ENCODE measurements around the gene PRCC.
"Not testable (repeated sequence)": the region's sequence is repeated elsewhere in the genome, so short reads cannot be mapped to it uniquely, and the experiment has no call there.

PRCC gene

GRCh38 chr1:156744786-156745419 is 22.4 kb upstream of the PRCC start:
- DNase-seq: peak; percentile 6

DNA sequence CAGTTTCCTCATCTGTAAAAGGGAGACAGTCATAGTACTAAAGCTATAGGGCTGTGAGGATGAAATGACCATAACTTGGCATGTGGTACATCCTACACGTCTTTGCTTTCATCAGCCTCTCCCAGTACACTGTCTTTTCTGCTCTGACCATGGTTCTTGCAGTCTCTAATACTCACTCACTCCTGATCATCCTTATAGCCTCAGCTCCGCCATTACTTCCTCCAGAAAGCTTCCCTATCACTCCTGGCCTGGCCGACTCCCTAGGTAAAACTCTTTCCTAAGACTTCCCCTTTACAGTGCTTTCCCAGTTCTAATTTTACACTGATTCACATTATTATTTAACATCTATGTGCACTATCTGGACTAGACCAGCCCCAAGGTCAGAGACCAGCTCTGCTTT is 21.5 kb upstream of the PRCC start:
- DNase-seq: no peak

DNA sequence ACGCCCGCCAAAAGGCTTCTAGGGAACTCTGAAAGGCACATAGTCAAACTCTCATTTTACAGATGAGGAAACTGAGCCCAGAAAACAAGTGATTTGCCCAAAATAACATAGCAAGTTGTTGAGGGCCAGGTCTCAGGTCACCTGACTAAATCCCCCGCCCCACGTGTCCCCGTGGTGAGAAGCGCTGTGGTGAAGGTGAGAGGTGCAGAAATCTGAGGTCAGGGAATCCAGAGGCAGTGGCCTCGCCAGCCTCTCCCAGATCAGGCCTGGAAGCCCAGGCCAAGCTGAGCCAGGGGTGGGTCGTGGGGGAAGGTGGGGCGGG is 21.0 kb upstream of the PRCC start:
- no peak for DNase-seq

DNA sequence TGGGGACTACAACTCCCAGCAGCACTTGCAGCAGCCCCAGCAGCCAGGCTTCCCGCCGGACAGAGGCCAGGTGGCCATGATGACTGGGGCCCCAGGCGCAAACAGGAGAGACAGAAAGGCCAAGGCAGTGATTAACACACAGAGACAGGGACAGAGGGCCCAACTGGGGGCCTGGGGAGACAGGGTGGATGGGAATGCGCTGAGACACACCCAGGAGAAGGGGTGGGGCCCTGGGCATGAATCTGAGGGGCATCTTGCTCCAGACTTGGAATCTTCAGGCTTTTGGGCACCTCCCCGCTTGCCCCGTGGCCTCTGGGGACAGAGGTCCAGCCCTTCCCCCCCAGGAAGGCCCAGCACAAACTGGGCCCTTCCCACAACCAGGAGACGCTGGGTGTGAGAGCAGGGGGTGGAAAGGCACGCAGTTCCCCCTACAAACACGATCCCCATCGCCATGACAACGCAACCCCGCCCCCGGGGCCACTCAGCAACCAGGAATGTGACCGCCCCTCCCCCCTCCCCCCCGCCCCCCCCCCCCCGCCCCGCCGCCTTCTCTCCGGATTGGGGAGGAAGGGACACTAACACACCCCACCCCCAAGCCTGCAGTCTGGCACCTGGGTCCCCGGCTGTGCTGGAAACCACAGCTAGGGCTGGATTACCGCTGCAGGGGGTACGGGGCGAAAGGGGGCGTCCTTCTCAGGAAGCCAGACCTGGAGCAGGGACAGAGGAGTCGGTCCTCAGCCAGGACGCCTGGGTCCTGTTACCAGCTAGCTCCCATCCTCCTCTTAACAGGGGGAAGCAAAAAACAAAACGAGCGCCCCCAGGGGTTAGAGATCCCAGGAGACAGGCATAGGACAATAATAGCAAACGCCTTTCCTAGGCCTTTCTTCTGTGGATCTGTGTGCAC is 20.4 kb upstream of the PRCC start:
- peak; percentile 40 for DNase-seq

DNA sequence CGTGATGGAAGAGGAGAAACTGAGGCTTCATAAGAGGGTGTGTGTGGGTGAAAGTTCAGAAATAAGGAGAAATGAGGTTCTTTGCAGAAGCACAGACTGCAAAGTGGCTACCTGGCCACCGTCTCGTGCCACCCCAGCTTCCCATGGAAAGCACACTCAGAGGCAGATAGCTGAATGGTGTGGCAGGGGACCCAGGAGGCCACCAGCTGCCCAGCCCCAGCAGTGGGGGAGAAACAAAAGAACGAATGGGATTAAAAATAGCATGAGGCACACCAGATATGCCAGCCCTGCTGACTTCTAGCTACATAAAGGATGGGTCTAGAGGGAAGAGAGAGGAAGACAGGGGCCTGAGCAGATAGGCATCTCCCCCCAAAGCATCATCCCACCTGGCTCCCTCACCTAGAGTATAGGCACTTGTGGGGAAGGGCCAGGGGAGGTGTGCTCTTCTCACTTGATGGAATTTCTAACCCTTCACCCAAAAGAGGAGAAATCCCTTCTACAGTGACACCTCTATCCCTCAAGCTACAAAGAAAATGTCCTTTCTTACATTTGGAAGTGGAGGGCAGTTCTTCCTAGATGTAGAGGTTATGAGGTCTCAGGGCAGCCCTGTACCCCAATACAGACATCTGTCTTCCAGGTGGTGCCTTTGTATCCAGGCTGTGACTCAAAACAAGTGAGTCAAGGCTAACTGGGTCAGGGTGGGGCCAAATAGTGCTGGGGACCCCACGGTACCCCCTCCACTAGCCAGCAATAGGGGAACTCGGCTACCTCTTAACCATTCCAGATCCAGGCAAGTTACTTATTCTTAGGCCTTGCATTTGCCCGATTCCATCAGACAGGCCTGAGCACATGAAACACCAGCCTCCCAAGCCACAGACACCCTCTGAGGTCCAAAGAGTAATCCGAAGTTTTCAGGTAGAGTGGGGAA is 19.3 kb upstream of the PRCC start:
- DNase-seq: no peak

GRCh38 chr1:156748670-156749418 is 18.5 kb upstream of the PRCC start:
- DNase-seq: peak; percentile 52

GRCh38 chr1:156749419-156750118 is 17.8 kb upstream of the PRCC start:
- DNase-seq: no peak

DNA sequence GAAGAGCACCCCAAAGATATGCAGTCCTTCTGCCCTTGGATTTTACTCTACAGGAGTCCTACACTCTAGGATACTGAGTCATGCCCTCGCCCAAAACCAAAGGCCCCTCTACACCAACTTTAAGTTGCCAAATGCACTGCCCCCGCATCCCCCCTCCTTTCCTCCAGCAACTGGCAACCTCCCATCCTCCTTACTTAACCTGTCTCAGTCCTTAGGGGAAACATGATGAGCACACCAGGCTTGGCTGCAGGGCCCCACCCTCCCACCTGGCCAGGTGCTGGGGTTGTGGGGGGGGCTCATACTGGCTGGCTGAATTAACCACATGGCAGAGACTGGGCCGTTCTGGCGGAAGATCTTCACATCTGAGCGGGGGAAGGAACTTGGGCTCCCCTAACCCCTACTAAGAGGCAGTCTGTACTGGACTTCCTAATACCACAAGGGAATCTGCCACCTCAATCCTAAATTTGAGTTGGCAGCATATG is 17.1 kb upstream of the PRCC start:
- no peak for DNase-seq

DNA sequence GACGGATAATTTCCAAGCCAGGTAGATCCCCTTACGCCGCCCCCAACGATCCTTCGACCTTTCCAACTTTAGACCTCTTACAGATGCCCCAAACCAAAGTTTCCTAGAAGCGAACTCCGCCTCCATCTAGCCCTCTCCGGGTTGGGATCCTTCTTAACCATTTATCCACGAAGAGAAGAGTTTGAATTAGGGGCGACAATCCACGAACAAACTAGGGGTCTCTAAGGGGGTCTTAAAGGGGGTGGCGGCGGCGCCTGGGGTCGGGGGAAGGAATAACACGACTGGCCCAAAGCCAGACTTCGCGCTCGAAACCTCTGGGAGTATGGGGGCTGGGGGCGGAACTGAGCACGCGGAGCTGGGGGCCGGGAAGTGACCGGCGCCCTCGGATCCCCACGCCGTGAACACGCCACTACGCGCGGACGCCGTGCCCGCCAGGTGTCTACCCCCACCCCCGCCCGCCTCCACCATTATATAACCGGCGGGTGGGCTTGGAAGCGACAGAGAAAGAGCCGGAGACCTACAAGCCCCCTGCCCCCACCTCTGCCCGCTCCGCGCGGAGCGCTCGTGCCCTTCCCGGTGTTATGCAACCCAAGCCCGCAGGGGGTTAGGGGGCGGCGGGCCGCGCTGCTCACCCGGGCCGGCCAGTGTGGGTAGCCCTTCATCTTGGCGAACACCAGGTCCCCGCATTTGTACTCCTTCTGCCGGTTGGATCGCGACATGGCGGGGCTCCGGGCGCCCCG is 16.5 kb upstream of the PRCC start:
- DNase-seq: no peak

DNA sequence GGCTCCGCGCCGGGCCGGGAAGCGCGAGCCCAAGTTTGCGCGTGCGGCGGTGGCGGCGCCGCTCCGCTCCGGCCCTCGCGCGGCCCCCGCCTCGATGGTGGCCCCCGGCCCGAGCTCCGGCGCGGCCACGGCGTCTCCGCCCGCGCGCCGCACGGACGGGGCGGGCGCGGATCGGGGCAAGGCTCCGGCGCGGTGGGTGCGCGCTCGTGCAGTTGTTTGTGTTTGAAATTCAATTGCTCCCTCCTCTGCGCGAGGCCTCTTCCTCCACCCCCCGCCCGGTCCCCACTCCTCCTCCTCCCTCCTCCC is 15.9 kb upstream of the PRCC start, which contains the start of gene HDGF:
Gene HDGF, minus strand, starts transcription at position 225 of the 306 bp plus-strand sequence. CDS start 246 bp downstream, outside the sequence.
- no peak for DNase-seq

DNA sequence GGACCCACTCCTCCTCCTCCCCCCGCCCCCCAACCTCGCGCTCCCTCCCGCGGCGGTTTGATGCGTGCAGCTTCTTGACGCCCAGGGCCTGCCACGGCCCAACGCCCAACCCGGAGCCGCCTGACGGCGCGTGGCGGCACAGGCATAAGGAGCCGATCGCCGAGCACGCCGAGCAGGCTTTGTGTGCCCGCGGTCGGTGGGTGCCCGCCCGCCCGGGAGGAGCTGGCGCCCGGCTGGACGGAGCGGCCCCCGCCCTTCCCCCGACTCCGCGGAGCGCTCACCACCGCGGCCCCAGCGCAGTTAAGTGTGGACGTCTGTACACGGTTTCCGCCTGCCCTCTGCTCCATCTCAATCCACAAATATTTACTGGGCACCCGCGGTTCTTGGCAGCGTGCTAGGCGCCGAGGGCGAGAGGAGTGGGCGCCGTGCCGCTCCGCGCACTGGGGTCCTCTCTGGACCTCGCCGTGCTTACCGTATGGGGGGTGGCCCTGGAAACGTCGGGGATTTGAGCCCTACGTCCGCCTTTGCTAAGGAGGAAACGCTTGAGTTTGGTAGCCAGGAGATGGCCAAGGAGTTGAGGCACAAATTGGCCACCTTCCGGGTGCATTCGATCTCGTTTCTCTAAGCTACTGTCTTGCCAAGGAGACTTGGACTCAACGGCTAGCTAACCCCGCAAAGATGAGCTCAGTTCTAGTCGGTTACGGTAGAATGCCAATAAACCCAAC is 15.4 kb upstream of the PRCC start:
- peak; percentile 97 for DNase-seq

DNA sequence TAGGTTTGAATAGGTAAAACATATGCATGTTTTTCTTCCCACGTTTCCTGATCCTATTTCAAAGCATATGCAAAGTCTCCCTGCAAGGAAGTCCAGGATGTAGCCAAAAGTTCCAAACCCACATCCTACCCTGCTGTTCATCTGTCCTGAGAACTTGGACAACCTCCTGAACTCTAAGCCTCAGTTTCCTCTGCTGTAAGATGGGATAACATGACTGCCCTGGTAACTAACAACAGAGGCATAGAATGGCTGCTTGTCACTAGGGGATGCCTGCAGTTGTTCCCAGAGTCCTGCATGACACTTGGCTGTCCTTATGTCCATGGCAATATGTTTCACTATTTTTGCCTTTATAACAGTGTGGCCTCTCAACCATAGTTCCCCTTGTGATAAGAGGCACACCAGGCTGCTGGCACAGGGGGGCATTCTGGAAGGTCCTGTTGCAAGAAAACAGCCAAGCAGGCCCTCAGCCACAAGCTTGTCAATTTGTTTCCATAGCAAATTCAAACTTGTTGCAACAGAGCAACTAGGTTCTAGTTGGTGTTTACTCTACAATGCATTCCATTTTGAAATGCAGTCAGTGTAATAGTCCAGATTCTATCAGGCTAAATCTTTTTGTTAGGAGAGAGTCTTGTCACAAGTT is 14.4 kb upstream of the PRCC start:
- DNase-seq: no peak

GRCh38 chr1:156754219-156754618 is 13.1 kb upstream of the PRCC start:
- no peak for DNase-seq

DNA sequence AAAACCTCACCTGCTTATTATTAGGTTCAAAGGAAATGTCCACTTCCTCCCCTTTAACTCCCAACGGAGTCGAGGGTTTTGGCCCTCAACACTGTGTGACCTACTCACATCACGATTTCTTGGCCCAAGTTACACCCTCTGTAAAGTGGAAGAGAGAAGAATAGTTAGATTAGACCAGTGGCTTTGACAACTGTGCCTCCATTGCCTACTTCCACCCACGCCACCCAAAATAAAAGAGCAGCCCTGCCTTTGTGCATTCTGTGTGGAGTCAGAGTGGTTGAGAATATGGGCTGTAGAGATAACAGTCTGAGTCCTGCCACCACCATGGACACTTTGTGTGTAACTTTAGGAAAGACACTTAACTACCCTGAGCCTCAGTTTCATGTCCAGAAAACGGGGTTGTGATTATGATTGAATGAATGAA is 11.8 kb upstream of the PRCC start:
- no peak for DNase-seq

- no peak for DNase-seq
Measured at GRCh38 chr1:156756355-156756754, 11.0 kb upstream of the PRCC start.

GRCh38 chr1:156757572-156758253 is 9.6 kb upstream of the PRCC start:
- DNase-seq: not testable (repeated sequence)

DNA sequence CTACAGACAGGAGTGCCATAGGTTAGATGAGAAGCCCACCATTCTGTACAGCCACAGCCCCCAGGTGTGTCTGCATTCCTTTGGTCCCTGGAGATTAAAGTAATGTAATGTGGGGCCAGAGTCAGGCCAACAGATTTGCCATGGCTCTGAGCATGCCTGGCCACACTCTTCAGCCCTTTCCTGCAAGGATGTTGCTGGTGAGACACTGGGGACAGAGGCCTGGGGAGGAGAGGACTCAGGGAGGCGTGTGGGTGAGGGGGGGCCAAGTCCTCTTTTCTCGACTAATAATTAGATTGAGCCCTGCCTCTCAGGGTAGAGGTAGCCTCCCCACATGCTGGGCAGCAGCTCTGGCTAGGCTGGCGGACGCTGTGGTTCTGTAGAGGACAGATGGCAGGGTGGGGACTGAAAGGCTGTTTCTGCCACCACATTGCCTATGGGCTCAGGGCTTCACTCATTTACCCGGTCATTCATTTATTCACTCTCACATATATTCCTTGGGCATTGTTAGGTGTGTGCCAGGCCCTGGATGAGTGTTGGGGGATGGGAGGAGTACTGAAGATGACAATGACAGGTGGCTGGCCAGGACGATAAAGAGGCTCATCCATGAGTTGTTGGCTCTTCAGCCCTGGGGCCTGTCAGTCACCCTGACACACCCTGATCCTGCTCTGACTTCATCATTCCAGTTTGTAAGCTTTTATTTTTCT is 7.1 kb upstream of the PRCC start:
- no peak for DNase-seq

DNA sequence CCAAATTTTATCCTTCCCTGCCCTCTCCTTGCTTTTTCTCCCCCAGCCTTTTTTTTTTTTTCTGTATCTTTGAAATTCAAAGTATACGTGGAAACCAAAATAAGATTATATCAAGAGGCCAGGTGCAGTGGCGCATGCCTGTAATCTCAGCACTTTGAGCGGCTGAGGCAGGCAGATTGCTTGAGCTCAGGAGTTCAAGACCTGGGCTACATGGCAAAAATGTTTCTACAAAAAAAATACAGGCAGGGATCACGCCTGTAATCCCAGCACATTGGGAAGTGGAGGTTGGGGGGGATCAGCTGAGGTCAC is 6.6 kb upstream of the PRCC start:
- no peak for DNase-seq

DNA sequence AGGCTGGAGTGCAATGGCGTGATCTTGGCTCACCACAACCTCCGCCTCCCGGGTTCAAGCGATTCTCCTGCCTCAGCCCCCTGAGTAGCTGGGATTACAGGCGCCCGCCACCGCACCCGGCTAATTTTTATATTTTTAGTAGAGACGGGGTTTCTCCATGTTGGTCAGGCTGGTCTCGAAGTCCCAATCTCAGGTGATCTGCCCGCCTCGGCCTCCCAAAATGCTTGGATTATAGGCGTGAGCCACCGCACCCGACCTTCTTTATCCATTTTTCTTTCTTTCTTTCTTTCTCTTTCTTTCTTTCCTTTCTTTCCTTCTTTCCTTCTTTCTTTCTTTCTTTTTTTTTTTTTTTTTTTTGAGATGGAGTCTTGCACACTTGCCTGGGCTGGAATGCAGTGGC is 2.2 kb upstream of the PRCC start:
- not testable (repeated sequence) for DNase-seq

All from GDM1 (cell line).